OCI-LY7 (cell line): Measurements from ENCODE around the gene HSF2. TPM values are rescaled to one million over a fixed set of nuclear protein-coding genes. Genes with fewer than 3 reads are reported as not detected.

Experiments used
- BruUV-seq: library from RNA; stranded (reverse); fragments of 400-500 nt; replicated peaks from 2 replicates; lab custom pipeline; 2021; lab: Mats Ljungman, UMichigan
- CTCF ChIA-PET: fragments of 300-600 bp; sonication (Branson Sonifier 250); formaldehyde crosslinking; loops from one replicate; lab custom pipeline; 2022; ENCODE audit warnings: antibody characterized with exemption; ENCODE audit not compliant: unreplicated experiment; lab: Charles Lee
- POLR2A ChIA-PET: fragments of 300-600 bp; sonication (Branson Sonifier 250); formaldehyde crosslinking; loops from one replicate; lab custom pipeline; 2022; ENCODE audit warnings: antibody characterized with exemption; lab: Charles Lee
- DNase-seq: peaks from one replicate; pipeline ENCODE4 v3.0.0-alpha.2; 2015; ENCODE audit warnings: low spot score
- H2AFZ ChIP-seq: fragments of 200-600 bp; sonication (generic), shearing (Covaris generic); 2 replicates; pipeline ENCODE4 v1.6.1; 2014; ENCODE audit warnings: mild to moderate bottlenecking, antibody characterized with exemption, low read length, moderate library complexity
- H3K27ac ChIP-seq: fragments of 200-600 bp; sonication (generic); 2 replicates; pipeline ENCODE4 v1.5.1; 2014; ENCODE audit warnings: mixed run types, low read depth, mild to moderate bottlenecking, moderate library complexity, low read length, inconsistent platforms; ENCODE audit not compliant: poor library complexity, severe bottlenecking
- H3K36me3 ChIP-seq: fragments of 200-600 bp; sonication (generic); 2 replicates; pipeline ENCODE4 v1.6.1; 2014; ENCODE audit warnings: mild to moderate bottlenecking, antibody characterized with exemption, low read length, moderate library complexity, mixed read lengths; ENCODE audit not compliant: insufficient read depth
- H3K4me1 ChIP-seq: fragments of 200-600 bp; sonication (generic); 2 replicates; pipeline ENCODE4 v1.5.1; 2014; ENCODE audit warnings: mild to moderate bottlenecking, low read length; ENCODE audit not compliant: insufficient read depth, poor library complexity, severe bottlenecking
- H3K4me2 ChIP-seq: fragments of 200-600 bp; sonication (generic); 2 replicates; pipeline ENCODE4 v1.6.1; 2014; ENCODE audit warnings: mild to moderate bottlenecking, low read length
- H3K4me3 ChIP-seq: fragments of 200-600 bp; sonication (generic); 2 replicates; pipeline ENCODE4 v1.5.1; 2014; ENCODE audit warnings: mild to moderate bottlenecking, low read depth, low read length; ENCODE audit not compliant: poor library complexity, severe bottlenecking
- H3K79me2 ChIP-seq: fragments of 200-600 bp; sonication (generic); 2 replicates; pipeline ENCODE4 v1.6.1; 2016; ENCODE audit warnings: low read depth, mild to moderate bottlenecking, low read length, moderate library complexity, mixed read lengths; ENCODE audit not compliant: insufficient read depth
- H3K9me2 ChIP-seq: fragments of 200-600 bp; sonication (generic); 2 replicates; pipeline ENCODE4 v1.6.1; 2016; ENCODE audit warnings: mild to moderate bottlenecking, low read length, mixed read lengths; ENCODE audit not compliant: insufficient read depth
- H3K9me3 ChIP-seq: fragments of 200-600 bp; sonication (generic); 2 replicates; pipeline ENCODE4 v1.6.1; 2014; ENCODE audit warnings: mild to moderate bottlenecking, mixed run types, low read length, mixed read lengths
- H4K20me1 ChIP-seq: fragments of 200-600 bp; sonication (generic); 2 replicates; pipeline ENCODE4 v1.6.1; 2014; ENCODE audit warnings: mild to moderate bottlenecking, antibody characterized with exemption, low read length, moderate library complexity, mixed read lengths; ENCODE audit not compliant: insufficient read depth
- EZH2phosphoT487 ChIP-seq: fragments of 200-600 bp; sonication (generic); IDR thresholded peaks from 2 replicates; pipeline ENCODE4 v1.6.1; 2018; ENCODE audit warnings: low read depth, borderline replicate concordance, mild to moderate bottlenecking, mixed run types, antibody characterized with exemption, low read length, moderate library complexity, mixed read lengths
- intact Hi-C: fragments of 100-400 bp; cut with micrococcal nuclease; formaldehyde crosslinking; loops from one replicate; pipeline ENCODE4 v1.10.0; 2022; ENCODE audit not compliant: unreplicated experiment
- total RNA-seq, 2 experiments: library from RNA; depleted of rRNA in 1 of 2; stranded (reverse); fragments of >200 nt in 1 of 2; shearing (Covaris generic) in 1 of 2; gene quantifications; 2 replicates each; pipeline ENCODE4 v1.2.3, GENCODE V29; 2014 to 2022
- TF ChIP-seq, protein P1 (sequence below): fragments of 200-600 bp; sonication (generic); conservative IDR thresholded peaks from 2 replicates; pipeline ENCODE4 v1.5.1; 2014; ENCODE audit warnings: mild to moderate bottlenecking, antibody characterized with exemption, low read length, moderate library complexity, mixed read lengths

The HSF2 gene
- total RNA-seq, 2 experiments from 2014 or later = 12.1 to 29.6 TPM

DNA sequence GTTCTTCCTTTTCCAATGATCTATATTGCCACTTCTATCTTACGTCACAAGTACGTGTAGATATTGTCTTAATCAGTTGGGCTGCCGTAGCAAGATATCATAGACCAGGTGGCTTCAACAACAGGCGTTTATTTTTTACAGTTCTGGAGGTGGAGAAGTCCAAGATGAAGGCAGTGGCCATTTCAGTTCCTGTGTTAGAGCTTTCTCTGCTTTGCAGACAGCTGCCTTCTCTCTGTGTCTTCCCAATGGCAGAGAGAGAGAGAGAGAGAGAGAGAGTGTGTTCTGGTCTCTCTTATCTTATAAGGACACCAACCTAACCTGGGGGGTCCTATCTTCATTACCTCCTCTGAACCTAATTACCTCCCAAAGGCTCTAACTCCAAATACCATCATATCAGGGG, 8.3 kb downstream of the HSF2 start:
- H3K27ac ChIP-seq = no peak overlapping the region
- H3K36me3 ChIP-seq = peaks cover 46% of the 10 kb centered on the region
- POLR2A ChIA-PET = interaction anchor here (1.2 kb wide), 2 partner anchors 11 to 17 kb away, joined by 3 read pairs; no protein-coding TSS in a partner anchor
- no peaks in the 10 kb centered on the region for H3K9me2 ChIP-seq
- H3K4me2 ChIP-seq = no peak overlapping the region
- H2AFZ ChIP-seq = no peak overlapping the region
- H3K4me3 ChIP-seq = no peak overlapping the region
- CTCF ChIA-PET = no interaction called here
- peaks cover 19% of the 10 kb centered on the region; the same call in 1 of the 2 replicates for H4K20me1 ChIP-seq
- TF ChIP-seq, protein P1, sequence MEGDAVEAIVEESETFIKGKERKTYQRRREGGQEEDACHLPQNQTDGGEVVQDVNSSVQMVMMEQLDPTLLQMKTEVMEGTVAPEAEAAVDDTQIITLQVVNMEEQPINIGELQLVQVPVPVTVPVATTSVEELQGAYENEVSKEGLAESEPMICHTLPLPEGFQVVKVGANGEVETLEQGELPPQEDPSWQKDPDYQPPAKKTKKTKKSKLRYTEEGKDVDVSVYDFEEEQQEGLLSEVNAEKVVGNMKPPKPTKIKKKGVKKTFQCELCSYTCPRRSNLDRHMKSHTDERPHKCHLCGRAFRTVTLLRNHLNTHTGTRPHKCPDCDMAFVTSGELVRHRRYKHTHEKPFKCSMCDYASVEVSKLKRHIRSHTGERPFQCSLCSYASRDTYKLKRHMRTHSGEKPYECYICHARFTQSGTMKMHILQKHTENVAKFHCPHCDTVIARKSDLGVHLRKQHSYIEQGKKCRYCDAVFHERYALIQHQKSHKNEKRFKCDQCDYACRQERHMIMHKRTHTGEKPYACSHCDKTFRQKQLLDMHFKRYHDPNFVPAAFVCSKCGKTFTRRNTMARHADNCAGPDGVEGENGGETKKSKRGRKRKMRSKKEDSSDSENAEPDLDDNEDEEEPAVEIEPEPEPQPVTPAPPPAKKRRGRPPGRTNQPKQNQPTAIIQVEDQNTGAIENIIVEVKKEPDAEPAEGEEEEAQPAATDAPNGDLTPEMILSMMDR = no peak
- no peak for TF ChIP-seq EZH2phosphoT487
- H3K79me2 ChIP-seq = peaks cover 100% of the 10 kb centered on the region
- H3K4me1 ChIP-seq = no peaks in the 10 kb centered on the region
- H3K9me3 ChIP-seq = no peaks in the 10 kb centered on the region; the same call in 1 of the 2 replicates
- intact Hi-C loops = no loop called here
- DNase-seq = no peak
- no TSS peak for BruUV-seq

DNA sequence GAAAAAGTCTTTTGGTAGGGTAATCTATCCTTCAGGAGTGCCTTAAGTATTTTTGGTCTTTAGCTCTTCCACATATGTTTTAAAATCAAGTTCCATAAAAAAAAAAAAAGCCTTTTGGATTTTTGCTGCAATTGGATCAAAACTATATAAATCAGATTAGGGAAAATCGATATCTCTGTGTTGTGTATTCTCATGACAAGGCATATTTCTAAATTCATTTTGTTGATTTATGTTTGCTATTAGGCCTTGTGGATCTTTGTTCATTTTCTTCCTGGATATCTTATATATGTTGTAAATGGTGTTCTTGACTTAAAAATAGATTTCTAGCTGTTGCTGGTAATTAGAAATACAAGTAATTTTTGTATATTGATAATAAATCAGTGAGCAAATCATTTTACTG, 8.8 kb downstream of the HSF2 start:
- no peak for DNase-seq
- H3K4me1 ChIP-seq = no peaks in the 10 kb centered on the region
- no peak overlapping the region for H3K4me2 ChIP-seq
- ChIA-PET CTCF (no interaction called here), POLR2A (interaction anchor here (1.2 kb wide), 2 partner anchors 10 to 18 kb away, joined by 3 read pairs; no protein-coding TSS in a partner anchor)
- TF ChIP-seq EZH2phosphoT487 = no peak
- TF ChIP-seq, protein P1 = no peak
- H3K4me3 ChIP-seq = no peak overlapping the region
- H3K79me2 ChIP-seq = peaks cover 95% of the 10 kb centered on the region
- H3K9me3 ChIP-seq = no peaks in the 10 kb centered on the region; the same call in 1 of the 2 replicates
- H4K20me1 ChIP-seq = peaks cover 19% of the 10 kb centered on the region
- intact Hi-C loops = no loop called here
- no peaks in the 10 kb centered on the region for H3K9me2 ChIP-seq
- peaks cover 50% of the 10 kb centered on the region for H3K36me3 ChIP-seq
- H2AFZ ChIP-seq = no peak overlapping the region
- BruUV-seq = no TSS peak
- no peak overlapping the region for H3K27ac ChIP-seq

DNA sequence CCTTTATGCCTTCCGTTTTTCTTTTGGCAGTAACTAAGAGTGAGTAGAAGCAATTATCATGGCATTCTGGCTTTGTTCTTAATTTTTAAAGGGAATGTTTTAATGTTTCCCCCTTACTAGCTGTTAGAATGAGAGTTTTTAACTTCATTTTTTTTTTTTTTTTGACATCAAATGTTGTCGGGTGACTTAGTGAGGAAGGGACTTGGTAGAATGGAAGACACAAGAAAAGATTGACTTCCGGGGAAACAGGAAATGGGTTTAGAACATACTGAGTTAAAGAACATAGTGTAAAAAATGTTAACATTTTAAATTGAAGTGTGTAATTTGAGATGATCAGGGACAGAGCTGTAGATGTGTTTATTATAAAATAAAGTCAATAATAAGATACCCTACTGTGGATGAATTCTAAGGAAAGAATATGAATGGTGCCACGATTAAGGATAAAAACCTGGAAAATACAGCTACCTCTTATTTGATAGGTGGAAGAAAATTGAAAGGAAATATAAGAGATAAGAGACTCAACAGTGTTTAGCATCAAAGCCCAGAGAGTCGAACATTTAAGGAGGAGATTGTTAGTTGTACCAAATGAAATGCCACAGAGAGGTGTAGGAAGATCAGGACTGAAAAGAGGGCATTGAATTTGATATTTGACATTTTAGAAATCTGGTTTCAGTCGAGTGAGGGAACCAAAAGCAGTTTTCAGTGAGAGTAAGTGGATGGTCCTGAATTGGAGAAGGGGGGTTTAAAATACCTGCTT, 9.4 kb downstream of the HSF2 start:
- no peak for DNase-seq
- ChIA-PET POLR2A (interaction anchor here (1.2 kb wide), 1 partner anchor 19 kb away, joined by 3 read pairs; no protein-coding TSS in a partner anchor), CTCF (no interaction called here)
- H2AFZ ChIP-seq = no peak overlapping the region
- BruUV-seq = no TSS peak
- peaks cover 50% of the 10 kb centered on the region for H3K36me3 ChIP-seq
- peaks cover 89% of the 10 kb centered on the region for H3K79me2 ChIP-seq
- intact Hi-C loops = no loop called here
- no peak overlapping the region for H3K4me3 ChIP-seq
- no peaks in the 10 kb centered on the region for H3K9me2 ChIP-seq
- no peaks in the 10 kb centered on the region for H3K4me1 ChIP-seq
- TF ChIP-seq, protein P1 = no peak
- TF ChIP-seq EZH2phosphoT487 = no peak
- H4K20me1 ChIP-seq = peaks cover 22% of the 10 kb centered on the region
- no peaks in the 10 kb centered on the region; the same call in 1 of the 2 replicates for H3K9me3 ChIP-seq
- H3K27ac ChIP-seq = no peak overlapping the region
- no peak overlapping the region for H3K4me2 ChIP-seq
